T47D (cell line): Measurements from ENCODE around the gene TMEM80.
"Not testable (repeated sequence)": the region's sequence is repeated elsewhere in the genome, so short reads cannot be mapped to it uniquely, and the experiment has no call there.

Experiments used
- DNase-seq, 2 experiments: peaks; one replicate each; pipeline versions ENCODE4 v3.0.0 to v3.0.0-alpha.2; 2011 to 2012; ENCODE audit warnings: low read depth in 1 of 2, low spot score in 1 of 2
- JUND ChIP-seq: IDR thresholded peaks from 2 replicates; pipeline ENCODE4 v1.6.1; 2012; ENCODE audit warnings: low read depth
- in situ Hi-C: cut with HindIII; loops from 2 replicates; pipeline ENCODE4 v1.10.0; 2016; ENCODE audit warnings: low sequenced_read_pairs, low pct_unique_long_range_greater_than_20kb

TMEM80 gene

DNA sequence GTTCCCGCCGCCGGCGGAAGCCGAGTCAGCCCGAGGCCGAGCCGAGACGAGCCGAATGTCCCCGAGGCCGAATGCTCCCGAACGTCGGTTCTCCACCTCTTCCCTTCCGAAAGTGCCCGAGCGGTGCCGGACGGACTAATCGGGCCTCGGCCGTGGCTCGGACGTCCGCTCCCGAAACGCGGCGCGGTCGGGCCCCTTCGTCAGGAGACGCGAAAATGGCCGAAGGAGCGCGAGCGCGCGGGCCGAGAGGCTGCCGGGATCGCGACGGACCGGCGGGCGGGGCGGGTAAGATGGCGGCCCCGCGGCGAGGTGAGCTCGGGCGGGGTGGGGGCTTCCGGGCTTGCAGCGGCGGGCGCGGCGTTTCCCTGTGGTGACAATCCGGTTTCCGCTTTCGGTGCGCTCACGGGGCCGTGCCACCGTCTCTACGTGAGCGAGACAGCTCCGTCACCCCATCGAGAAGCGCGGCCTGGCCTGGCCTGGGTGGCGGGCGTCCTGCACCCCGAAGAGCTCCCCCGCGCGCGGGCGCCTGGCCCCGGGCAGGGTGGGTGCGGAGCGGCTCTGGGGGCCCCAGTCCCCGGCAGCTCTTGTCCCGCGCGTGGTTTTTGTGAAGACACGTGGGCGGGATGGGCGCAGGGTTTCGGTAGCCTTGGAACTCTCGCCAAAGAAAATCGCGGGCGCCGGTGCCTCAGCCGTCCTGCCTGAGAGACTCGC, at the start of gene TMEM80:
Gene TMEM80 (plus strand): TSS at position 279 of the 711 bp plus-strand sequence. CDS start 12 bp downstream, at position 291.
- TF ChIP-seq JUND, result no peak
- in situ Hi-C loops, result no loop called here
- DNase-seq, result peak in 1 of 2 experiments; percentile 97

- no peak for DNase-seq
- in situ Hi-C loops, result no loop called here
- TF ChIP-seq JUND, result no peak
These were observed 49.4 kb upstream of the TMEM80 start for GRCh38 chr11:646214-646613.

DNA sequence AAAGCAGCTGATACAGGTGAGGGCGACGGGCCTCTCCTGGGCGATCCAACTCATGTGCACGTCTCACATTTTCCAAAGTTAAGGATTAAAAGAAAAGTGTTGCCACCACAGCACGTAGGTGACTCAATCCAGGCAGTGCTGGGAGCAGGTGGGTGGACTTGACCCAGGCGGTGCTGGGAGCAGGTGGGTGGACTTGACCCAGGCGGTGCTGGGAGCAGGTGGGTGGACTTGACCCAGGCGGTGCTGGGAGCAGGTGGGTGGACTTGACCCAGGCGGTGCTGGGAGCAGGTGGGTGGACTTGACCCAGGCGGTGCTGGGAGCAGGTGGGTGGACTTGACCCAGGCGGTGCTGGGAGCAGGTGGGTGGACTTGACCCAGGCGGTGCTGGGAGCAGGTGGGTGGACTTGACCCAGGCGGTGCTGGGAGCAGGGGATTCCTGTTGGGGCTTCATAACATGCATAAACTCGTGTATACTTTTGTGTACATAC, 47.9 kb upstream of the TMEM80 start:
- DNase-seq, in situ Hi-C loops: not testable (repeated sequence)

- no peak for DNase-seq
These were observed 45.1 kb upstream of the TMEM80 start for GRCh38 chr11:650482-650881.

GRCh38 chr11:653136-653535, 42.5 kb upstream of the TMEM80 start:
- DNase-seq, in situ Hi-C loops: not testable (repeated sequence)

More at GRCh38 chr11:650482-650881, 45.1 kb upstream of the TMEM80 start:
- no peak for TF ChIP-seq JUND
- in situ Hi-C loops, result no loop called here

GRCh38 chr11:653837-654236, 41.8 kb upstream of the TMEM80 start:
- DNase-seq, result no peak
- in situ Hi-C loops, result no loop called here
- no peak for TF ChIP-seq JUND

DNA sequence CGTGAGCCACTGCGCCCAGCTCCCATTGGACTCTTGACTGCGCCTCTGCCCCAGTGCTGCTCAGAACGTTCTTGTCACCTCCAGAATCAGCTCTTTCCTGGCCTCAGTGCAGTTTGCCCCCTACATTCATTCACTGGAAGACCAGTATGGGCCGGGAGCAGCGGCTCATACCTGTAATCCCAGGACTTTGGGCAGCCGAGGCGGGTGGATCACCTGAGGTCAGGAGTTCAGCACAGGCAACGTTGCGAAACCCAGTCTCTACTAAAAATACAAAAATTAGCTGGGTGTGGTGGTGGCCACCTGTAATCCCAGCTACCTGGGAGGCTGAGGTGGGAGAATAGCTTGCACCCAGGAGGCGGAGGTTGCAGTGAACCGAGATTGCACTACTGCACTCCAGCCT, 41.2 kb upstream of the TMEM80 start:
- in situ Hi-C loops, DNase-seq: not testable (repeated sequence)

DNA sequence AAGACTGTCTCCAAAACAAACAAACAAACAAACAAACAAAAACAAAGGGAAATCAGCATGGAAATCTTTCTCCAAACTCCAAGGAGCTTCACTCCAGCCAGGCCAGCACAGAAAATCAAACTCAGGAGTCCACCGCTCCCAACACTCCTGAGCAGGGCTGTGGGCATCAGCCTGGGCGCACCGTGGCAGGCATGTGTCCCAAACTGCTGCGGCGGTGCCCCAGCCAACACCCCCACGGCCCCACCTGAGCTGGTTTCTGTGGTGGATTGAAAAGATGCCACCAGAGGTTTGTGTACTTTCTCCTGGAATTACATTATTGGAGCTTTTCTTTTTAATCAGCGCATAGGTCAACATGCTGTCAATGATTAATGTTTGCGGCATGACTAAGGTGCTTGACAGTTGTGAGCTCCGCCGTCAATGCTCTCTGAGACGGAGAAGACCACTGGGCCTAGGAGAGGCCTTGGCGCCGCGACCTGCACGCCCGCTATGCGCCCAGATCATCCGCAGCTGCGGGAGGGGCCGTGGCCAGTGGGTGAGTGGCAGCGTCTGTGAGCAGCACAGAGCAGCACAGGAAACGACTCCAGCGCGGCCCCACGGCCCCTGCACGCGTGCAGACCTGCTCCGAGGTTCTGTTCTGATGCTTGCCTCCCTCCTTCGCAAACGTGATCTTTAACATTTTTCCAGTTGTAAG, 40.4 kb upstream of the TMEM80 start:
- DNase-seq, result no peak
- in situ Hi-C loops, result no loop called here
- TF ChIP-seq JUND, result no peak

GRCh38 chr11:656426-656825, 39.2 kb upstream of the TMEM80 start:
- no peak for TF ChIP-seq JUND
- in situ Hi-C loops, result no loop called here
- no peak for DNase-seq

DNA sequence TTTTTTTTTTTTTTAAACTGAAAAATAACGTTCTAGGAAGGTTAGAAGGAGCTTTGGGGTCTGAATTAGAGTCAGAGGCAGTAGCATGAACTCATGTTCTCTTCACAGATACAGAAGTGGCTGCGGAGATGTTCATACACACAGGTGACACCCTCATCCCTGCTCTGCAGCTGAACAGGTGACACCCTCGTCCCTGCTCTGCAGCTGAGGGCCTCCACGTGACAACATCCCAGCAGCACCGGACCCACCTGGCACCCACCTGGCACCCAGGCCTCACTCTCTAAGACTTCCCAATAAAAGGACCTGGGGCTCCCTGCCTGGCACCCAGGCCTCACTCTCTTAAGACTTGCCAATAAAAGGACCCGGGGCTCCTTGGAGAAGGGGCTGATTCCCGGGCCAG, 38.8 kb upstream of the TMEM80 start:
- DNase-seq, result no peak
- in situ Hi-C loops, result no loop called here
- no peak for TF ChIP-seq JUND

GRCh38 chr11:657691-658126, 37.9 kb upstream of the TMEM80 start:
- DNase-seq, result no peak
- no peak for TF ChIP-seq JUND
- in situ Hi-C loops, result no loop called here

DNA sequence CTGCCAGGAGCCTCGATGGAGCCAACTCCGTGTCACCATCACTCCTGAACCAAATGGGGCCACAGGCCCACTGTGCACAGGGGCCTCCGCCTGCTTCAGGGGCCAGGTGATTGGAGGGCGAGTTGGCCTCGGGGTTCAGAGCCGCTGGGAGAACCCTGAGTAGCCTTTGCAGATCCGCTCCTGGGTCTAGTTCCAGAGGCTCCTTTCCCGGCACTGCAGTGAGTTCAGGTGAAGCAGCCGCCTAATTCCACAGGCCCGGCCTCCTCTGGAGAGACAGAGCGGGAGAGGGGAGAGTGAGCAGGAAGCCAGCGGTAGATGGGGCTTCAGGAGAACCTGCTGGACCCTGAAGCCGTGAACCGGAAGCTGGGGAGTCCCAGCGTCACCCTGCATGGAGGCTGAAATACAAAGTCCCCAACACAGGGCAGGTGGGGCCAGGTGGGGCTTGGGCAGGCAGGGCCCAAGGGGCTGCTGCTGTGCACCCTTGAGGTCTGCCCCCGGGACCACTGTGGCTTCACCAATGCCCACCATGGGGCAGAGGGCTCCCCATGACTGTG, 36.0 kb upstream of the TMEM80 start:
- in situ Hi-C loops, result no loop called here
- no peak for DNase-seq
- TF ChIP-seq JUND, result no peak

DNA sequence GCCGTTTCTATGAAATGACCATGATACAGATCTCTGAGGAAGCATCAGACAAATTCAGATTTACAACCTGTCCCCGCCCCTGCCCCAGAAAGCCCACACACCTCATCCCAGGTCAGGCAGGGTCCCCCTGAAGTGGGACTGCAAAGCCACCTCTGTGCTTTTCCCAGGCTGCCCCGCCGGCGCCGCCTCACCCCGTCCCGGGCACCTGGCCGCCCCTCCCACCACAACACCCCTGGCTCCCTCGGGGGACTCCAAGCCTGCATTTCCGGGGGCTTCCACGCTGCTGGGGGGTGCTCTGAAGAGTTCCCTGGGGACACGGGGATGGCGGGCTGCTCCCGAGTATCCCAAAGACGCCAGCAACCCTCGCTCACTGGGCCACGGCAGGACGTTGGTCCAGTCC, 35.3 kb upstream of the TMEM80 start:
- DNase-seq, result no peak
- no peak for TF ChIP-seq JUND
- in situ Hi-C loops, result no loop called here
